HG03442 (cell line): ENCODE results near the gene TRPT1.

Source experiments
- ATAC-seq: cut with Tn5 transposase; IDR thresholded peaks from one replicate; pipeline ENCODE4 v1.9.1; 2021; ENCODE audit warnings: mild to moderate bottlenecking, moderate library complexity; ENCODE audit not compliant: unreplicated experiment

Gene TRPT1

DNA sequence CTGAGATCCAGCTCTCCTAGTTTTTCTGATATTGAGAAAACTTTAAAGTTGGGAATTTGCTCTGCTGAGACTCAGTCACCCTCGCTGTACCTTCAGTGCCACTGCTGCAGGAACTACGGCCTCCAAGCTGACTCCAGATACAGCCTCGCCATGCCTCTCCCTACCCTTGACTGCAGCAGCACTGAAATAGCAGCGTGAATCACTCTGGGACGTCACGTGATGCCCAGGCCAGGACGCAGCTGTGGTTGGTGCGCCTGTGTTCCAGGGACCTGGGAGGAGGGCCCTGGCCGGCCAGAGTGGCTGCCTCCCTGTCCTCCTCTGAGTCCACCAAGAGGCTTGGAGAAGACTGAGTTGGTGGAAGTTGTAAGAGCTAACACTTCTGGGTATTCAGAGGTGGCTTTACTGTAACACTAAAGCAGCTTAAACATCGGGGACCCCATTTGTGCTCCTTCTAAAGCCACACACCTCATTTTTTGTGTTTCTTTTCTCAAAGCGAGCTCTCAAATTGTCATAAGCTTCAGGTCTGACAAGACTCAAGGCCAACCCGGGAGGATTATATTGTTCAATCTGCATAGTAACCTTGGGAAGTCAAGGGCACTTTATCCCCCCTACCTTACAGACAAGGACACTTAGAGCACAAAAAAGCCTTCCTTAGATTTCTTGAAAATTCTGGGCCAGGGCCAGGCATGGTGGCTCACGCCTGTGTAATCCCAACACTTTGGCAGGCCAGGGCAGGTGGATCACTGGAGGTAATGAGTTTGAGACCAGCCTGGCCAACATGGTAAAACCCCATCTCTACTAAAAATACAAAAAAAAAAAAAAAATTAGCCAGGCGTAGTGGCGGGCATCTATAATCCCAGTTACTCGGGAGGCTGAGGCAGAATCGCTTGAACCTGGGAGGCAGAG, 44.2 kb downstream of the TRPT1 start:
- no peak for ATAC-seq

DNA sequence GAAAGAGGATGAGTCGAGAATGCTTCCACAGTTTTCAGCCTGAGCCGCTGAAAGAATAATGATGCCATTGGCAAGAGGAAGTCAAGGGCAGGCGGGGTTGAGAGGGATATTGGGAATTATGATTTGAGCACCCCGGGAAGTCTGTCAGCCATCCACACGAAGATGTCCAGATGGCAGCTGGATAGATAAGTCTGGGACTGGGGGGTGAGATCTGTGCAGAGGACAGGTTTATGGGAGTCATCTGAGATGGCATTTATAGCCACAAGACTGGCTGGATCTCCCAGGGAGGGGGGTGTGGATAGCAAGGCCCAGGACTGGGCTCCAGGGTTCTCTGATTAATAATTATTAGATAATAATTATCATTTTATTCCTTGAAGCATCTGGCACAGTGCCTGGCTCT, 45.1 kb downstream of the TRPT1 start:
- no peak for ATAC-seq

DNA sequence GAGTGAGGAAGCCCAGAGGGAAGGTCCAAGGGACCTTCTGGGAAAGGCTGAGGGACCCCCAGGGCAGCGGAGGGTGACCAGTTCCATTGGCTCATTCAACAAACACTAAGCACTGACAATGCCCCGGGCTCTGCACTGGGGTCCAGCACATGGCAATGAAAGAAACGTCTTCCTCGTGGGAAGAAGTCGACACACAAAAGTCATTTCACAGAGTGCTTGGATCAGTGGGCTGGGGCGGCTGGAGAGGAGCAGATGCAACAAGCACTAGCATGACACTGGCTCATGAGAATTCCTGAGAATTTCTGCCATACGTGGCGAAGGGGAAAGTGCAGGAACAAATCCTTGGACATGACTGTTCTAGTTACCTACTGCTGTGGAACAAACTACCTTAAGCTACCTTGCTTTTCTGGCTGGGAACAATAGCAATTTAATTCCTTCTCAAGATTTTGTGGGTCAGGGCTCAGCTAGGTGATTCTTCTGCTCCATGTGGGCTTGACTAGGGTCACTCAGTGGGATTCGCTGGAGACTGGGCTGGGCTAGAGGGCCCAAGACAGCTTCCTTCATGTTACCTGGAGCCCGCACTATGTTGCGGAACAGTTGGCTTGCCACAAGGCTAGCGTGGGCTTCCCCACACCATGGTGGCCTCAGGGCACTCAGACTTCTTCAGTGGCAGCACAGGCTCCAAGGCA, 46.9 kb downstream of the TRPT1 start:
- no peak for ATAC-seq

DNA sequence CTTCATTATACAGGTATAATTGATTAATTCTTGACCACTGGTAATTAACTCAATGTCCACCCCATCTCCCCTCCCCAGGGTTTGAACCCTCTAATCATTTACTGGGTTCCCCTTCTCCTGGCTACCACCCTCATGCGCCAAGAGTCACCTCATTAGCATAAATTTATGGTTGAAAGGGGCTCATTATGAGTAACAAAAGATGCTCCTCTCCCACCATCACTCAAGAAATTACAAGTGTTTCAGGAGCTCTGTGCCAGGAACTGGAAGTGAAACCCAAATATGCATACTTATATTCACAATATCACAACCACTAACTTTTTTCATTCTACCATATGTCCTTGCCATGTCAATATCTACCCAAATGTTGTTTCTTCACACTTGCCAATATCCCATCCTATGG, 47.8 kb downstream of the TRPT1 start:
- ATAC-seq: no peak

DNA sequence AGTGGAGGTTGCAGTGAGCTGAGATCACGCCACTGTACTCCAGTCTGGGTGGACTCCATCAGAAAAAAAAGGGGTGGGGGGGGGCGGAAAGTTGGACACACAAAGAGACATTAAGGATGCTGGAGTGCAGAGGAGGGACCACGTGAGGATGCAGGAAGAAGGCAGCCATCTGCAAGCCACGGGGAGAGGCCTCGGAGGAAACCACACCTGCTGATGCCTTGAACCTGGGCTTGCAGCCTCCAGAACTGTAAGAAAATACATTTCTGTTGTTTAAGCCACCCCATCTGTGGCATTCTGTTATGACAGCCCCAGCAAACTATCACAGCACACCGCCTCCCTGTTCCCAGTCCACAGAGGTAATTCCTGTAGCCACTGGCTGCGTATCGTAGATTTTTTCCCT, 49.2 kb downstream of the TRPT1 start:
- ATAC-seq: no peak
